Measurements from ENCODE around the gene FAM47C.
"Not testable (repeated sequence)": the region's sequence is repeated elsewhere in the genome, so short reads cannot be mapped to it uniquely, and the experiment has no call there.

Gene FAM47C

DNA sequence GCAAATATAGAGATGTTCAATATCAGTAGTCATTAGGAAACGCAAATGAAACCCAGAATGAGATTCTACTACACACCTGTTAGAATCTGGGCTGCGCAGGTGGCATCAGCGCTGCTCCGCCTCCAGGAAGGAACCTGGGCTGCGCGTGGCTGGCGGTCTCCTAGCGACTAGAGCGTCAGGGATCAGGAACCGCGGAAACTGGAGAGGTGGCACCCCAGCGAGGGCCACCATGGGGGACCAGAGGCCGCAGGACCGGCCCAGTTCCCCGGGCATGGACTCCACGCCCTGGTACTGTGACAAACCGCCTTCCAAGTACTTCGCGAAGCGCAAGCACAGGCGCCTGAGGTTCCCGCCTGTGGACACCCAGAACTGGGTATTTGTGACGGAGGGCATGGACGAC lies at the start of gene FAM47C:
Gene FAM47C, plus strand, starts transcription at position 185 of the 400 bp plus-strand sequence. Its CDS starts 45 bp downstream, at position 230.
- DNase-seq, result not testable (repeated sequence)

DNA sequence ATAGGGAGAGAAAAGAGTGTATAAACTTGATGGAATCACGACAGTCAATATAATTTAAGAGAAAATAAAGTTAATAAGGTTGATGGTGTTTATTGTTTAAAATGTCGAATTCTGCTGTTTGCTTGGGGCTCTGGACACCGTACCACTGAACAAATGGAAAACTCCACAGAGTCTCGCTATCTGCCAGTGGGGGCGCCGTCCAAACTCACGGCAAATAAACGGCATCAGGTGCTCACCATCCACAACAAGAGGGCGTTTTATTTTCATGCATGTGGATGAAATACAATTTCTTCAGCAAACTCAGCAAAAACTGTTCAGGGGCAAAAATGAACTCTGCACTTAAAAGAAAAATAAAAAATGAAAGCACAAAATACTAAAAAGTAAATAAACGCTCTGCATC lies 46.6 kb upstream of the FAM47C start:
- no peak for DNase-seq

DNA sequence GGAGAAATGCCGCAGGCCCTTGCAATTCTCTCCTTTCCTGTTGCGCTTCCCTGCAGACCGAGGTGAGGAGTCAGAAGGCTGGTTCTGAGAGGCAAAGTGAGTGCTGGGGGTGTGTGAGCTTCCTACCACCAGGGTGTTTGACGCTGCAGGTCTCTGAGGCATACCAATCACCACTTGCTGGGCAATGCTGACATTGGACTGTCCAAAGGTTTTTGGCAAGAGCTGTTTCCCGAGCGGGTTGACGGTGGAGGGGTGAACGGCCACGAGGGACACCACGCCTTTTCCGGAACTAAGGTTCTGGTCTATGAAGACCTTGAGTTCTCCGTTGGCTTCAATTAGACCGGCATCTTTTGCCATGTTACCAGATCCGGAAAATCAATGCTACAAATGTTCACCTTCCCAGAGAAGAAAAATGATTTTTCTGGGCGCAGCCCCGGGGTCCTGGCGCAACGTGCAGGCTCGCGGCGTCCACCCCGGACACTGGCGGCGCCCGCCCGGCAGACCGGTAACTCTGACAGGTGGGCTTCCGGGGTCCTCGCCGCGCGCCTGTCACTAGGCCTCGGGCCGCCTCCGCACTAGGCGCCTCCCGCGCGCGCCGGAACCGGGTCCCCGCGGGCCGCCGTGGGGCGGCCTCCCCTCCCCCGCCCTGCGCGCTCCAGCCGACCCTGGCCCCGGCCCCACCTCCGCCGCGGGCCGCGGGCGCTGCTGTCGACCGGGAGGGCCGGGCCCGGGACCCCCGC lies 44.9 kb upstream of the FAM47C start:
- DNase-seq, result no peak

DNA sequence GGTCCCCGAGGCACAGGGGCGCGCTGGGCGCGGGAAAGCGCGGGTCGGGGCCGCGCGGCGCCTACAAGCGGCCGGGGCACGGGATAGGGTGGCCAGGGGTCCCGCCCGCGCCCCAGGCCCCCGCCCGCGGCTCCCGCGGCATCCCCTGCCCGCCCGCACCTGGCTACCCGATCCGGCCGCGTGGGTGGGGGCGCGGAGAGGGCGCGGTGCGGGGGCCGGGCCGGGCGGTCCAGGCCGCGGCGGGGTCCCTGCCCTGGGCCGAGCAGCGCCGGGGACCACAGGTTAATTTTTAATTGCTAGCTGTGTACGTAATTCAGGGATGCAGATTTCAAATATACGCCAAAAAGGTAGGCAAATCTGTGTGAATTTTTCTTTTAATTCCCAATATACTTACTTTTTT lies 44.3 kb upstream of the FAM47C start:
- no peak for DNase-seq

DNA sequence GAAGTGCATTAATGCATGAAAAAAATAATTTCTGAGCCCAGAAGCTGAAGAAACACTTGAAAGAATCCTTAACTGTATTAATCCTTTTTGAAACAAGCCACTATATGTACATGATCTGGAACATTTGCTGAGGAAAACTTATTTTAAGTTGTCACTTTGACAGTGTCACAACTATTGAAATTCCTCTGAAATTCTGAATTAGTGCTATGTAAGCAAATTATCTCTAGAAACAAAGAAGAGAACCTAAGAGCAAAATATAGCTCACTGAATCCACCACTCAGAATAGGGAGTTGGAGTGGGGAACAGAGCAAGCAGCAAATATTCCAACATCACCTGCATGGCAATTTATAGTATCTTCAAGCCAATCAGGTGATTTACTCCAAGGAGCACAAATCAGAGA lies 34.6 kb upstream of the FAM47C start:
- no peak for DNase-seq

DNA sequence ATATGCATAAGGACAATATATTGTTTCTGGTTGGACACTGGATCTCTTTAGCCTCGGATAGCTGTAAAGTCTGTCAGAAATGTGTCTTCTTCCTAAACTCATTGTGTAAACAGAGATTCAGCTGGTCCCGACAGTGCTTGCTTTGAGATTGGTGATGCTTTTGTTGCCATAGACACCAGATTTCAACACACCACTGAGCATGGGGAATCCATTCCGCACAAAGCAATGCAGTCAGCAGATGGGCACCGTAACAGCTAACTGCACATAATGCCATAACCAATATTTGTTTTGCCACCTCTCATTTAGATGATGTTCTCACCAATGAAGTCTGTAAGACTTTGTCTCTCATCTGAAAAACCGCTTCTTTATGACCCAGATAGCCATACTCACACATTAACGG lies 33.3 kb upstream of the FAM47C start:
- DNase-seq, result no peak

DNA sequence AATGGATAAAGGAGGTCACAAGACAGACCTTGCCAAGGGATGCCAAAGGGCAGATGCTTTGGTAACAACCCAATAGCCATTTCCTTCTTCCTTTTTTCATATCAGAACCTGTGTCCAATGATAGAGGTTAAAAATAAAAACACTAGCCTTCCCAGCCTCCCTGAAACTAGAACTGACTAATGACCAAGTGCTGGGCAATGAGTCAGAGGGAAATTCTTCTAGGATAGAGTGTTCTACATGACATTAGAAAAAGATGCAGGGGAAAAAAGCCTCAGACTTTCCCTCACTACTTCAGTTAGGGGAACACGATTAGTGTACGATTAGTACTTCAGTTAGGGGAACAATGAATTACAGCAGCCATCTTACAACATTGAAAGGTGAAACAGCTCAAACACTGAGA lies 29.3 kb upstream of the FAM47C start:
- no peak for DNase-seq

DNA sequence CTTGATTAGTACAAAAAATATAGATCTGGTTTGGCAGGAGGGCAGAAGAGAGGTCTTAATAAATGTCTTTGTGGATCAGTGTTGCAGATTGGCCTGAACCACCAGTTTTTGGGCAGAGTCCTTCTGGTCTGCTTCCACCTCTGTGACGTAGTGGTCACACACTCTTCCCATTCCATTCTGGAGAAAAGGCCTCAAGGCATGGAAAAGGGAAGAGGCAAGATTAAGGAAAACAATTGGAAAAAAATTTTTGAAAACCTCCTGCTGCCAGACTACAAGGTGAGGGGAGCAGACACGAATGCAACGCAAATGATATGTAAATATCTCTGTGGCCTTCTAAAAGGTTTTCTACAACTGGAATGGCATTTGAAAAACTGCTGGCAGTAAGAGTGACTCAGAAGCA lies 24.3 kb upstream of the FAM47C start:
- no peak for DNase-seq

DNA sequence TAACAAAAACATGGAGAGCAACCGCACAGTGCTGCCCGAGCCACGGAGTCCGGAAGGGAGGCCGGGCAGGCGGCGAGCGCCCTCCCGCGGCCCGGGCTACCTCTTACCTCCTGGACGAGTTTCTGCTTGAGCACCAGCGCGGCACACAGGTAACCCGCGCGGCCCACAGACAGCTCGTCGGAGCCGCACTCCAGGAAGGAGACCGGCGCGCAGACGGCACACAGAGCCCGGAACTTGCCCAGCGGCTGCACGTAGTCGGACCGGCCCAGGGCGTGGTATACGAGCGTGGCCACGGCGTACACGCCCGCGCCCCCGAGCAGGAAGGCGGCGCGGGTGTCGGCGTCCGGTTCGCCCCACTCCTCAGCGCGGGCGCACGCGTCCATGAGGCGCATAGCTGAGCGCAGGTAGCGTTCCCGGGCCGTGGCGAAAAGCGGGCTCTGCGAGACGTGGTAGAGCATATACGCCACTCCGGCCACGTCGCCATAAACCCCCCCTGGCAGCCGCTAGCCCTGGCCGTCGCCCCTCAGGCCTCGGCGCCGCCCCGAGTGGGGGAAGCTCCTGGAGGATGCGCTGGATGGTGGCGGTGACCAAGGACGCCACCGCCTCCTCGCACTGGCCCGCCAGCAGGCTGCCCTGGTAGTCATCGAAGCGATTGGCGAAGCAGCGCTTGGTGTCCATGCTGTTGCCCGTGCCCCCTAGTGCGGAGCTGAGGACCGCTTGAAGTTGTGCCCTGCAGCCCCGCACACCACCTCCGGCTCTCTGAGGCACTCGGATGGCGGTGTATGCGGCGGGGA lies 22.6 kb upstream of the FAM47C start:
- DNase-seq, result not testable (repeated sequence)

DNA sequence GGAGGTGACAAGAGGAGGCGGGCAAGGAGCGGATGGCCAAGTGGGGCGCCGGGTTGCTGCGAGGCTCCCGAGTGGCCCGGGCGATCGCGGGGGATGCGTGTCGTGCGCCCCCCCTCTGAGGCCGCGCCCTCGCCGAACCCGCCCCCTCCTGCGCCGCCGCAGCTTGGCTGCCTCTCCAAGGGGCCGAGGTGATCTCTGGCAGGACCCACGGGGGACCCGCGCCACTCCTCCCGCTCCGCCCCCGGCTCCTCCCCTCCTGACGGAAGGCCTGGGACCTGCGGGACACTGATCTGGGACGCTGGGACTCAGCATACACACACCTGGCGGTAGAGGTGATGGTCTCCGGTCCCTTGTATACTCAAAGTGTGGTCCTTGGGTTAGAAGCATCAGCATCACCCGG lies 21.9 kb upstream of the FAM47C start:
- no peak for DNase-seq

DNA sequence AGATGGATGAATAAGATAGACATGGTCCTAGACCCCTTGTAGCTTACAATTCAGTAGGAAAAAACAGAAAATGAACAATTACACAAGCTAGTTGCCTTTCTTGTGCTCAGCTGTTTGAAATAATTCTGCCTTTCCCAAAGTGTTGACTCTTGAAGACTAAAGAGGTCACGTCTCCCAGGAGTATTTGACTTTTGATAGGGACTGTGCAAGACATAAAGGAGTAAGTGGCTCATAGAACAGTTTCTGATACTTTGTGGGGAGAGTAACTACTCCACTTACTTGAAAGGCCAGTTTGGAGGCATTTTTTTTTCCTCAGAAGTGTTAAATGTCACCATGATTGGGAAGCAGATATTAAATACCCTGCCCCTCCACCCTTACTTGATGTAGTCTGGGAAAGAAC lies 21.0 kb upstream of the FAM47C start:
- not testable (repeated sequence) for DNase-seq

DNA sequence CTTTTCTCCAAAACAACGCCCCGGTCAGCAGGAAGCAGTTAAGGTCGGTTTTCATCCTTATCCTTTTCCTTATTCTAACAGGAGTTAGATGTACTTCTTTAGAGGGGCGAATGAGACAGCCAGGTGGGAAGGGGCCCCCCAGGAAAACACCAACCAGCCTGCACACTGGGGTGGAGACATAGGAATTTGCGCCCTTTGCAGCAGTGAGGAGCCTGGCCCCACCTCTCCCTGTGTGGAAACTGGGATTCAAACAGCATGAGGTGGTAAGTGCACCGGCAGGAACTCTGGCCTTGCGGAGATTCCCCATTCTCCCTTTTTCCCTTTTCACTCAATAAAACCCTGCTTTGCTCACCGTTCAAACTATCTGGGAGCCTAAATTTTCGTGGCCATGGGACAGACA lies 8.0 kb upstream of the FAM47C start:
- no peak for DNase-seq

DNA sequence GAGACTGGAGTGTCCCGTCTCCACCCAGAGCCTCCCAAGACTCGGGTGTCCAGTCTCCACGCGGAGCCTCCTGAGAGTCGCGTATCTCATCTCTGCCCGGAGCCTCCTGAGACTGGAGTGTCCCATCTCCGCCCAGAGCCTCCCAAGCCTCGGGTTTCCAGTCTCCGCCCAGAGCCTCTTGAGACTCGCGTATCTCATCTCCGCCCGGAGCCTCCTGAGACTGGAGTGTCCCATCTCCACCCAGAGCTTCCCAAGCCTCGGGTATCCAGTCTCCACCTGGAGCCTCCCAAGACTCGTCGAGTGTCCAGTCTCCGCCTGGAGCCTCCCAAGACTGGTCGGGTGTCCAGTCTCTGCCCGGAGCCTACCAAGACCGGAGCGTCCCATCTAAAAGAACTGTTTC lies 2.3 kb downstream of the FAM47C start:
- no peak for DNase-seq

DNA sequence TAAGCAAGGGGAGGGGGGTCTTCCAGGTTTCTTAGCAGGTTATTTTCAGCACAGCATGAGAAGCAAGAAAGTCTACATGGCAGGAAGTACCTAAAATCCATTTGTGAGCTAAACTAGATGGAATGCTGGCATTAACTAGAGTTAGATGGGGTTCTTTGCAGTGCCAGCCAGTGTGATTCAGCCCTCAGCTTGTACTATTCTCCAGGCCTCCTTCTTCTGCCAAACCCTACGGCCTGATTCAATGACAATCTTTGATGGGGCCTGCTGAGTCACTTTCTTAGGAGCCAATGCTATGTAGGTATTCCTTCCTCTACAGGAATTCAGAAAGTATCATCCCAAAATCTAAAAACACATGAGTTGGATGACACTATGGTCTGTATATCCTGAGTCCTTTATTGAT lies 26.1 kb downstream of the FAM47C start:
- DNase-seq, result not testable (repeated sequence)

DNA sequence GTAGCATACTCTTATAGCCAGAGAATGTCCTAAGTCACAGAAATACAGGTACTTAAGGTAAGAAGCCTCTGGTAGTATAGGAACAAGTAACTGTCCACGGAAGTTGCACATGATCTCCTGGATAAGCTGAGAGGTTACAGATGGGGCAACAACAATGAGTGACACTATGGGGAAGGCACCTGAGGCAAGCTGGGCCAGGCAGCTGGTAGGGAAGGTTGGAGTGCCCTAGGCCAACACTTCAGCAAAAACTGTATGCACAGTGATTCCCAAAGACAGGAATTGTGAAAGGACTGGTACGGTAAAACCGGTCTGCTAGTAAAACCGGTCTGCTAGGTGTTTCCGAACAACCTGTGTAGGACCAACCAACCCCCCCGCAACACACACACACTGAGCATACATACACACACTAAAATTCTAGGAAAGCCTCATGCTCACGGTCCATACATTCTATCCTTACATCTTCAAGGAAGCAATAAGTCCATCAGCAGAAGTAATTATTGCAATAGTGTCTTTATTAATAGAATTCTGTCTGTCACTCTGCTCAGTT lies 28.6 kb downstream of the FAM47C start:
- not testable (repeated sequence) for DNase-seq

DNA sequence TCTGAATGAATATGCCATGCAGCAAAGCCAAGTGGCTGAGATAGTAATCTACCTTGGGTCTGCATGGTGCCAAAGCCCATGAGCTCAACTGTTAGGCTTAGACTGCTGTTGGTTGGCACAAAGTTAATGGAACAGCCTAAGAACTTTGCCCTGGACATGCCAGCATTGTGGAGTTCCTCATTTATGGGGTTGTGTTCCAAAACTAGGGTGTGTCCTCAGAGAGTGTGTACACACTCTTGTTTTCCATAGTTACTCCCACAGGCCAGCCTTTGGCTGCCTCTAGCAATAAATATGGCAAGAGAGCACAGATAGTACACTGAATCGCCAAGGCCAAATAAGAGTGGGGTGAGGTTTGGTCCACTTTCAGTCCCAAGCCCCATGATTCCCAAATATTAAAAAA lies 30.6 kb downstream of the FAM47C start:
- not testable (repeated sequence) for DNase-seq

DNA sequence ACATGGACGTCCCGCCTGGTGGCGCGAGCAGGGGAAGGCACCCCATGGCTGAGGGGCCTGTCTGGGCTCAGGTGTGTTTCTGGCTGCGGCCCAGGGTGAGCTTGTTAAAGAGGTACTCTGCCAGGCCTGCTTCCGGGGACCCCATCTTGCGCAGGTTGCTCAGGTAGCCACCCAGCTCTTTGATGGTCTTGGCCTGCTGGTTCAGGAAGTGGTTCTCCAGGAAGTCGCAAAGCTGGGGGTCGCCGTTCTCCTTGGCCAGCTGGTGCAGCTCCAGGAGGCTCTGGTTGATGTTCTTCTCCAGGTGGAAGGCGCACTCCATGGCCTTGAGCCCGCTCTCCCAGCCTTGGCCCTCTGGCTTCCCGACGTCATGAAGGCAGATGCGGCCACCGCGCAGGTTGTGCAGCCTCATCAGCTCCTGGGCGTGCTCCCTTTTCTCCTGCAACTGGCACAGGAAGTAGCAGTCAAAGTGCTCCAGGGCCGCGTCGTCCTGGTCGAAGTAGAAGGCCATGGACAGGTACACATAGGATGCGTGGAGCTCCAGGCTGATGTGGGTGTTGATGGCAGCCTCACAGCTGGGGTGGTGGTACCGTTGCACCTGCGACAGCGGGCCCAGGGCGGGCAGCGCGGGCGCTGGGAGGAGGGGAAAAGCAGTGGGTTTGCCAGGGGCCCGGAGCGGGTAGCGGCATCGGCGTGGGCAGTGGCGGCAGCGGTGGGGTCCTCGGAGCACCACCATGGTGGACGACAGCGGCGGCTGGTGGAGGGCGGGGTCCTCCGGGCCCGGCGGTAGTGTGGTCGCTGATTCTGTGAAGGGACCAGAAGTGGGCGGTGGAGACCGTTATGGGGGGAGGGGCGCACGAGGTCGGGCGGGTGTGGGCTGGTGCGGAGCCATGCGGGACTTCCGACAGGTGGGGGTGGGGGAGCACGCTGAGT lies 35.1 kb downstream of the FAM47C start:
- DNase-seq, result not testable (repeated sequence)

DNA sequence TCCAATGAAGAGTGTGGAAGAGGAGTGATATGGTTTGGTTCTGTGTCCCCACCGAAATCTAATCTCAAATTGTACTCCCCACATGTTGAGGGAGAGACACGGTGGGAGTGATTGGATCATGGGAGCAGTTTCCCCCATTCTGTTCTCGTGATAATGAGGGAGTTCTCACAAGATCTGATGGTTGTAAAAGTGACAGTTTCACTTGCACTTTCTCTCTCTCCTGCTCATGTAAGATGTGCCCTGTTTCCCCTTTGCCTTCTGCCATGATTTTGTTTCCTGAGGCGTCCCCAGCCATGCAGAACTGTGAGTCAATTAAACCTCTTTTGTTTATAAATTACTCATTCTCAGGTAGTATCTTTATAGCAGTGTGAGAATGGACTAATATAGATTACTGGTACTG lies 39.6 kb downstream of the FAM47C start:
- no peak for DNase-seq

DNA sequence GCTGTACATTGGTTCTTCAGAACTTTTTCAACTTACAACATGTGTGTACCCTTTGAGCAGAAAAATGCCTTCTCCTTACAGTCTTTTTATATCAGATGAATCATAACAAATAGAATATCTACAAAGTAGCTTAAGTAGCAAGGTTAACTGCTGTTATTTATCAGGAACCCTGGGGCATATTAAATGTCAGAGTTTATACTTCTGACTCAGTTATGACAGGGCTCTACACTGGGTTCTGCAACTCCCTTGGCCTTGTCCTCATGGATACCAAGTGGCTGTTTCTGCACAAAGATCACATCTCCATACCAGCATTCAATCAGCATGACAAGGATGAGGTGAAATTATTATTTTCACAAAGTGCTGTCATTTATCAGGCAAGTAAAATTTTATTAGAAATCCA lies 49.4 kb downstream of the FAM47C start:
- not testable (repeated sequence) for DNase-seq

DNA sequence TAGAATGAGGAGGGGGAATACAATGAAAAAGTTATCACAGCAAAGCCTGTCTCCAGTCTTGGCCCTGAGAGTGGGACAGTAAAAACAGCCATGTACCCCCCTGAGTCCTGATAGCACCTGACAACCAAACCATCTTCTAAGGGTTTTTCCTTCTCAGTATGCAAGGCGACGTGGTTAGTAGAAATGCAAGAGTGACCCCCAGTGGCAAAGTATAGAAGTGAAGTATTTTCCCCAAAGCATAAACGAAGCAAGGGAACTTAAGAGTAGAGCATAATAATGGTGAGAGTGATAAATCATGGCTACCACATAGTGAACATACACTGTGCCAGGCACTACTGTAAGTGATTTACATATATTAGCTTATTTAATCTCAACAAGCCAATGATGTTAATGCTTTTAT lies 52.8 kb downstream of the FAM47C start:
- DNase-seq, result peak in 1 of 2 donors; percentile 1

All from hippocampal formation (tissue), 2 donors.